Measurements from ENCODE around the gene RNASEL.
"Not testable (repeated sequence)": the region's sequence is repeated elsewhere in the genome, so short reads cannot be mapped to it uniquely, and the experiment has no call there.

The RNASEL gene

DNA sequence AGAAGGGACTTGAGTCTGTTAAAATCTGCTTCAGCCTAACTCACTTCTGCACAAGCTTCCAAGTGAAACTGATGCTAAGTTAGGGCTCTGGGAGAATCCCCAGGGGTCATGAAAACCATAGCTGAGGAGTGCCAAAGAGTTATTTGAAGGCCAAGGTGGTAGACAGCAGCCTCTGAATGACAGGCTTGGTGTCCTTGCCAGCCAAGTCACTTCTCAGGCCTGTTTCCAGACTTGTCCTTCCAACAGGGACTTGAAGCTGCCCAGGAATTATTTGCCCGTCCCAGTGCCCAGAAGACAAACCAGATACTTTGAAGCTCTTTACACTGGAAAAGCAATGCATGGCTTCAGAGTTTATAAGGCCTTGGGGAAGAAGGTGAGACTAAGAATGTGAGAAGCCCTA lies 33.6 kb downstream of the RNASEL start:
- no peak for DNase-seq

DNA sequence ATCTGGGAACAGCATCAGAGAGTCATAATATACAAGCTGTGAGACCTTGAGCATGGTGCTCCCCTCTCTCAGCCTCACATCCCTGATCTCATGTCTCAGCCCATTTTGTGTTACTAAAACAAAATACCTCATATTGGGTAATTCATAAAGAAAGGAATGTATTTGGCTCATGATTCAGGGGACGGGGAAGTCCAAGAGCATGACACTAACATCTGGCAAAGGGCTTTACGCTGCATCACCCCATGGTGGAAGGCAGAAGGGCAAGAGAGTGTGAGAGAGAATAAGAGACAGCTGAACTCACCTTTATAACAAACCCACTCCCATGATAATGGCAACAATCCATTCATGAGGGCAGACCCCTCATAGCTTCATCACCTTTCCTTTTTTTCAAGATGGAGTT lies 36.5 kb downstream of the RNASEL start:
- no peak for DNase-seq

DNA sequence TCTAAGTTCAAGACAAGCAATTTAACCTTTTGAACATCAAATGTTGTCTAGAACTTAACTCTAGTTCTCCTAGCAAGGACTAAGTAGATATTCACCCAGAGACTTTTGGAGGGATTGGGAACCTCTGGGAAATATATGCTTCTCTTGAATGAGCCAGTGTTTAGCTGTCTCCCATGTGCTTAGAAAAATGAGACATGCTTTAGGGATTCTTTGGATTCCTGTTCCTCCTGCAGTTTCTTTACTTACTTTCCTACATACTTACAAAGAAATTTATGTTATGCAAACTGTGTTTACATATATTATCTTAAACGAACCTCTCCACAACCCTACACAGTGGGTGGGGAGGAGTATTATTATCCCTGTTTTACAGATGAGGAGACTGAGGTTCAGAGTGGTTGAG lies 39.2 kb downstream of the RNASEL start:
- DNase-seq, result no peak

GRCh38 chr1:182549346-182549745 lies 39.7 kb downstream of the RNASEL start:
- no peak for DNase-seq

- DNase-seq, result no peak
Observed at GRCh38 chr1:182533896-182534295, 55.2 kb downstream of the RNASEL start.

DNA sequence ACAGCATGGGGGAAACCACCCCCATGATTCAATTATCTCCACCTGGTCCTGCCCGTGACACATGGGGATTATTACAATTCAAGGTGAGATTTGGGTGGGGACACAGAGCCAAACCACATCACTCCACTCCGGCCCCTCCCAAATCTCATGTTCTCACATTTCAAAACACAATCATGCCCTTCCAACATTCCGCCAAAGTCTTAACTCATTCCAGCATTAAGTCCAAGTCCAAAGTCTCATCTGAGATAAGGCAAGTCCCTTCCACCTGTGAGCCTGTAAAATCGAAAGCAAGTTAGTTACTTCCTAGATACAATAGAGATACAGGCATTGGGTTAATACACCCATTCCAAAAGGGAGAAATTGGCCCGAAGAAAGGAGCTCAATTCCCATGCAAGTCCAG lies 60.9 kb downstream of the RNASEL start:
- DNase-seq, result not testable (repeated sequence)

DNA sequence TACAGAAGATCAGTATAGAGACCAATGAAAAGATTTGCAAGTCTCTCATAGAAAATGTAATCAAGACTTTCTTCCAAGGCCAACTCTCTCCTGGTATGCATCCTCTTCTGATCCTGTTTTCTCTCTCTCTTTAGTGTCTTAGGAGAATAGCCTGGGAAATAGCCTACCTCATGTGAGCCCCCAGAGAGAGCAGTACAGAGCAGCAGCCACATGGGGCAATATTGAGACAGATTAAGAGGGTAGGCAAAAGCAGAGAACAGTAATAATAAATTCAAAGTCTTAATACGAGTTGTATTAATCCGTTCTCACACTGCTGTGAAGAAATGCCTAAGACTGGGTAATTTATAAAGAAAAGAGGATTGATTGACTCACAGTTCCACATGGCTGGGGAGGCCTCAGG lies 61.4 kb downstream of the RNASEL start:
- no peak for DNase-seq

DNA sequence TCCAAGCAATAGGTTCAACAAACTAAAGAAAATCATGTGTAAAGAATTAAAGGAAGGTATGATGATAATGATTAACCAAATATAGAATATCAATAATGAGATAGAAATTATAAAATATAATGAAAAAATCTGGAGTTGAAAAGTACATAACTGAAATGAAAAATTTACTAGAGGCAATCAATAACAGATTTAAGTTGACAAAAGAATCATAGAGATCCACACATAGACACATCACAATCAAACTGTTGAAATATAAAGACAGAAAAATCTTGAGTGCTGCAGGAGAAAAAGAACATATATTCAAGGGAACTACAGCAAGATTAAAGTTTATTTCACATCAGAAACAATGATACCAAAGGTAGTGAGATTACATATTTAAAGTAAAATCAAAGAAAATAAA lies 63.7 kb downstream of the RNASEL start:
- no peak for DNase-seq
